Tibial artery (tissue), 4 donors: Measurements from ENCODE around the gene GAB2.
A peak's percentile ranks its signal among the peaks of the same experiment; 100 is the strongest.

Source experiments
- DNase-seq, 2 donors: peaks; one replicate each; pipeline ENCODE4 v3.0.0-alpha.2; 2019
- H3K27ac ChIP-seq, 2 donors: fragments of 200-600 bp; sonication (generic) in 1 of 2; 1 replicate in 1 of 2; 2 replicates in 1 of 2; pipeline ENCODE4 v1.5.1; 2018 to 2019; ENCODE audit warnings: mild to moderate bottlenecking in 1 of 2
- H3K27me3 ChIP-seq, 2 donors: fragments of 200-600 bp; sonication (generic) in 1 of 2; one replicate each; pipeline versions ENCODE4 v1.5.1 to v1.6.0; 2016 to 2019
- H3K36me3 ChIP-seq, 3 donors: fragments of 200-600 bp; sonication (generic) in 2 of 3; one replicate each; pipeline ENCODE4 v1.5.1; 2016 to 2019; ENCODE audit warnings: mild to moderate bottlenecking in 2 of 3
- H3K4me1 ChIP-seq, 4 donors: fragments of 200-600 bp; sonication (generic) in 2 of 4; 1 replicate in 3 of 4; 2 replicates in 1 of 4; pipeline ENCODE4 v1.5.1; 2016 to 2019
- H3K4me3 ChIP-seq, 2 donors: fragments of 200-600 bp; sonication (generic) in 1 of 2; 1 replicate in 1 of 2; 2 replicates in 1 of 2; pipeline ENCODE4 v1.5.1; 2018 to 2019; ENCODE audit warnings: mild to moderate bottlenecking in 2 of 2
- H3K9me3 ChIP-seq, 3 donors: fragments of 200-600 bp; sonication (generic) in 1 of 3; one replicate each; pipeline ENCODE4 v1.5.1; 2016 to 2019
- intact Hi-C: fragments of 100-400 bp; cut with DNase I; formaldehyde crosslinking; loops from one replicate; pipeline ENCODE4 v1.15.0; 2023; ENCODE audit warnings: low total_unique reads
- TF ChIP-seq, protein P1 (sequence below), 2 experiments: fragments of 200-600 bp in 1 of 2; fragments of 450-650 bp in 1 of 2; IDR thresholded peaks; one replicate each; pipeline ENCODE4 v1.5.1; 2017 to 2019; ENCODE audit warnings: antibody characterized with exemption in 2 of 2, mild to moderate bottlenecking in 1 of 2, moderate library complexity in 1 of 2

GAB2 gene

DNA sequence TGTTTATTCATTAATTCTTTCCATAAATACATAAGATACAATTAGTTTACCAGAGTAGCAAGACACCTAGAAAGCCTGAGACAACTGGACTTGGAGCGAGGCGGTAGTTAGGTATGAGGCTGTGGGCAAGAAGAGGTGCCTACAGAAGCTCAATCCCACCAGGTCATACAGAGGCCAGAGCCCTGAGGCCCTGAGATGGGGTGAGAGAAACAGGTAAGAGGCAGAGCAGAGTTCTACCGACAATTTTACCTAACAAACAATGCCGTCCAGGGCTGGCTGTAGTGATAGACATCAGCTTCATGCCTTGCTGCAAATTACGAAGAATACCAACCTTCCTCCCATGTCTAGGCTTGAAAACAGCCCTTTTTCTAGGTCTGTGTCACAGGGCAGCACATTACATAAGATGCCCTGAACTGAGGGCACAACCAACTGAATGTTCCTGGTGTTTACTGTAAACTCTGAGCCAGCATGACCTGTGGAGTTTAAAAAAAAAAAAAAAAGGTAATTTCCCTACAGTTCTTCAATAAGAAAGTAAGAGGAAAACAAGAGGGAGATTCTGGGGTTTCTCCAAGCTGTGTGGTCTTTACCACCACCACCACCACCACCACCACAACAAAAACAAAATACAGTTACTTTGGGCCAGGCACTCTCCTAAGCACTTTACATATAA lies 105.8 kb downstream of the GAB2 start:
- H3K4me1 ChIP-seq, result peaks cover 0 to 59% (median 28%) of the 10 kb centered on the region in 4 donors
- no peaks in the 10 kb centered on the region for H3K36me3 ChIP-seq
- no peaks in the 10 kb centered on the region for H3K27me3 ChIP-seq
- TF ChIP-seq, protein P1, sequence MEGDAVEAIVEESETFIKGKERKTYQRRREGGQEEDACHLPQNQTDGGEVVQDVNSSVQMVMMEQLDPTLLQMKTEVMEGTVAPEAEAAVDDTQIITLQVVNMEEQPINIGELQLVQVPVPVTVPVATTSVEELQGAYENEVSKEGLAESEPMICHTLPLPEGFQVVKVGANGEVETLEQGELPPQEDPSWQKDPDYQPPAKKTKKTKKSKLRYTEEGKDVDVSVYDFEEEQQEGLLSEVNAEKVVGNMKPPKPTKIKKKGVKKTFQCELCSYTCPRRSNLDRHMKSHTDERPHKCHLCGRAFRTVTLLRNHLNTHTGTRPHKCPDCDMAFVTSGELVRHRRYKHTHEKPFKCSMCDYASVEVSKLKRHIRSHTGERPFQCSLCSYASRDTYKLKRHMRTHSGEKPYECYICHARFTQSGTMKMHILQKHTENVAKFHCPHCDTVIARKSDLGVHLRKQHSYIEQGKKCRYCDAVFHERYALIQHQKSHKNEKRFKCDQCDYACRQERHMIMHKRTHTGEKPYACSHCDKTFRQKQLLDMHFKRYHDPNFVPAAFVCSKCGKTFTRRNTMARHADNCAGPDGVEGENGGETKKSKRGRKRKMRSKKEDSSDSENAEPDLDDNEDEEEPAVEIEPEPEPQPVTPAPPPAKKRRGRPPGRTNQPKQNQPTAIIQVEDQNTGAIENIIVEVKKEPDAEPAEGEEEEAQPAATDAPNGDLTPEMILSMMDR (IDR thresholded peaks at IDR 0.05), result no peak
- intact Hi-C loops, result no loop called here
- no peaks in the 10 kb centered on the region for H3K9me3 ChIP-seq
- H3K27ac ChIP-seq, result peak overlapping the region in 1 of 2 donors; percentile 36
- DNase-seq, result no peak
- no peak overlapping the region for H3K4me3 ChIP-seq

DNA sequence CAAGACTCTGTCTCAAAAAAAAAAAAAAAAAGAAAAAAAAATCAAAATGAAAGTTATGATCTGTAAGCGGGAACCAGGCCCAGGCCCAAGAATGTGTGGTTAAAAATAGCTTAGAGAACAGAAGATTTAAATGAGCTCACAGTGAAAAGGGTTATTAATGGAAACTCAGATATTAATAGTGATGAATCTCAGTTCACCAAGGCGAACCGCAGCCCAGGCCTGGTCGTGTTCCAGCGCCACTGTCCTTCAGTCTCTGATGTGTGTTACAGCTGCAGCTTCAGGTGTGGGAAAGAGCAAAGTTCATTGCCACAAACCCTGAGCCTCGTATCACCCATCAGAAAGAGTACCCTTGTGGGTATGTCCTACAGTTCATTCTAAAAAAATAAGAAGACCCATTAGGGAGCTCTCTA lies 107.1 kb downstream of the GAB2 start:
- peak; percentile 69 to 75 for DNase-seq
- TF ChIP-seq, protein P1 (IDR thresholded peaks at IDR 0.05), result no peak
- Histone ChIP-seq H3K9me3 (no peaks in the 10 kb centered on the region), H3K27me3 (no peaks in the 10 kb centered on the region), H3K36me3 (no peaks in the 10 kb centered on the region), H3K27ac (peak overlapping the region; percentile 52 to 54), H3K4me1 (peaks cover 0 to 61% (median 28%) of the 10 kb centered on the region in 4 donors), H3K4me3 (peak overlapping the region; percentile 21 to 22)
- intact Hi-C loops, result no loop called here

DNA sequence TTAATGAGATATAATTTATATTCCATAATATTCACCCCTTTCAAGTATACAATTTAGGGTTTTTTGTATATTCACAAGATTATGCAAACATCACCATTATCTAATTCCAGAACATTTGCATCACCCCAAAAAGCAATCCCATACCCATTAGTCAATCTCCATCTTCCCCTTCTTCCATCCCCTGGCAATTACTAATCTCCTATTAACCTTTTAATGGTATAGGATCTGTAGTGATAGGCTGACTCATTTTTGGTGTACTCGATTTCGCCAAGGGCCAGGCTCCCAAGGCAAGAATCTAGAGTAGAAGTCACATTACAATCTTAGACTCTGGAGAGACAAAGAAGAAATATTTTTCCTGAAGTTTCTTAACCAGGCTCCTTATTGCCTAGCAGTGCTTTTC lies 113.4 kb downstream of the GAB2 start:
- no peak overlapping the region for H3K27ac ChIP-seq
- H3K27me3 ChIP-seq, result no peaks in the 10 kb centered on the region
- no peaks in the 10 kb centered on the region for H3K9me3 ChIP-seq
- no peaks in the 10 kb centered on the region for H3K36me3 ChIP-seq
- TF ChIP-seq, protein P1 (IDR thresholded peaks at IDR 0.05), result no peak
- H3K4me3 ChIP-seq, result no peak overlapping the region
- intact Hi-C loops, result no loop called here
- H3K4me1 ChIP-seq, result peaks cover 0 to 20% (median 2%) of the 10 kb centered on the region in 4 donors
- no peak for DNase-seq

DNA sequence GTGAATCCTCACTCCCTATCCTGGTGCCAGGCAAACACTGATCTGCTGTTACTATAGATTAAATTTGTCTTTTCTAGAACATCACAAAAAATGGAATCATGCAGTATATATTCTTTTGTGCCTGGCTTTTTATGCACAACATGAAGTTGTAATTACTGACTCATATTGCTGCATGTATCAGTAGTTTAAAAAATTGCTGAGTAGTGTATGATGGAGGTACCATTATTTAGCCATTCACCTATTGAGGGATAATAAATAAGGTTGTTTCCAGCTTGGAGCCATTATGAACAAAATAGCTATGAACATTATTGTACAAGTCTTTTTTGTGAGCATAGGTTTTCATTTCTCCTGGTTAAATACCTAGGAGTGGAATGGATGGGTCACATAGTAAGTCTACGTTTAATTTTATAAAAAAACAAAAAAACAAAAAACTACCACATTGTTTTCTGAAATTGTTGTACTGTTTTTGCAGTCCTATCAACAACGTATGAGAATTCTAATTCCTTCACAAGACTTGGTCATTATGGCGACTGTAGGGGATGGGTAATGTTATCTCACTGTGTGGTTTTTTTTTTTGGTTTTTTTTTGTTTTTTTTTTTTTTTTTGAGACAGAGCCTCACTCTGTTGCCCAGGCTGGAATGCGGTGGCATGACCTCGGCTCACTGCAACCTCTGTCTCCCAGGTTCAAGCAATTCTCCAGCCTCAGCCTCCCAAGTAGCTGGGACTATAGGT lies 117.3 kb downstream of the GAB2 start:
- no peaks in the 10 kb centered on the region for H3K36me3 ChIP-seq
- no peaks in the 10 kb centered on the region for H3K27me3 ChIP-seq
- TF ChIP-seq, protein P1 (IDR thresholded peaks at IDR 0.05), result no peak
- no peak overlapping the region for H3K4me3 ChIP-seq
- no peaks in the 10 kb centered on the region for H3K9me3 ChIP-seq
- intact Hi-C loops, result no loop called here
- peaks cover 0 to 41% (median 3%) of the 10 kb centered on the region in 4 donors for H3K4me1 ChIP-seq
- DNase-seq, result no peak
- H3K27ac ChIP-seq, result no peak overlapping the region

DNA sequence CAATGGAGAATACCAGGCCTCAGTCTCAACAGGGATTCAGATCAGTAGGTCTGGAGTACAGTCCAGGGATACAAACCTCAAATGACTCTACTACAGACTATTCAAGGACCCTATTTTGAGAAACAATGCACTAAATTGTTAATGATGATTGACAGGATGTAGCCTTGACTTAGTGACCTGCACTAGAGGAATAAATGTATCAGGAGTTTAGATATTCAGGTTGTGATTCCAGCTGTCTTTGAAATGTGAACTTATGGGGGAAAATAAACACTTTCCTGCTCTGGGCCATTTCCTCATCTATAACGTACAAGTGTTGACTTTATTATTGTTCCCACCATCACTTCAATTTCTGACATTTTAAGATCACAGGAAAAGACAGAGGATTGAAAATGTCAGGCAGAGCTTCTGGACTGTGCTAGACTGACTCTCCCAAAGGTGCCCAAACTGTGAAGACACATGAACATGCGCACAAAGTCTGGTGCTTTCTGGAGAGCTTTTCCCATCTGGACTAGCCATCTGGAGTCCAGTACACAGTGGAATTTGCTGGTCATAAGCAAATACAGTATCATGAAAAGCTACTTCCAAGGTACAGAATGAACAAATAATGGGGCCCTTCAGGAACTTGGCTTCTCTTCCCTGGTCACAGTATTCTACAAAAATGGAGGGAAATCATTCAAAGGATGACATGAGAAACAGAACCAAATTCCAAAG lies 118.5 kb downstream of the GAB2 start:
- TF ChIP-seq, protein P1 (IDR thresholded peaks at IDR 0.05), result no peak
- intact Hi-C loops, result no loop called here
- Histone ChIP-seq H3K4me3 (no peak overlapping the region), H3K27me3 (no peaks in the 10 kb centered on the region), H3K27ac (no peak overlapping the region), H3K4me1 (peaks cover 0 to 31% (median 2%) of the 10 kb centered on the region in 4 donors), H3K36me3 (no peaks in the 10 kb centered on the region), H3K9me3 (no peaks in the 10 kb centered on the region)
- no peak for DNase-seq
